HG03432 (cell line): ENCODE data around the gene CLCN2.

ENCODE experiments used
- ATAC-seq: cut with Tn5 transposase; IDR thresholded peaks from one replicate; pipeline ENCODE4 v1.9.1; 2021; ENCODE audit warnings: mild to moderate bottlenecking, moderate library complexity; ENCODE audit not compliant: unreplicated experiment

CLCN2 gene

GRCh38 chr3:184381261-184382224 is 20.1 kb upstream of the CLCN2 start:
- no peak for ATAC-seq

DNA sequence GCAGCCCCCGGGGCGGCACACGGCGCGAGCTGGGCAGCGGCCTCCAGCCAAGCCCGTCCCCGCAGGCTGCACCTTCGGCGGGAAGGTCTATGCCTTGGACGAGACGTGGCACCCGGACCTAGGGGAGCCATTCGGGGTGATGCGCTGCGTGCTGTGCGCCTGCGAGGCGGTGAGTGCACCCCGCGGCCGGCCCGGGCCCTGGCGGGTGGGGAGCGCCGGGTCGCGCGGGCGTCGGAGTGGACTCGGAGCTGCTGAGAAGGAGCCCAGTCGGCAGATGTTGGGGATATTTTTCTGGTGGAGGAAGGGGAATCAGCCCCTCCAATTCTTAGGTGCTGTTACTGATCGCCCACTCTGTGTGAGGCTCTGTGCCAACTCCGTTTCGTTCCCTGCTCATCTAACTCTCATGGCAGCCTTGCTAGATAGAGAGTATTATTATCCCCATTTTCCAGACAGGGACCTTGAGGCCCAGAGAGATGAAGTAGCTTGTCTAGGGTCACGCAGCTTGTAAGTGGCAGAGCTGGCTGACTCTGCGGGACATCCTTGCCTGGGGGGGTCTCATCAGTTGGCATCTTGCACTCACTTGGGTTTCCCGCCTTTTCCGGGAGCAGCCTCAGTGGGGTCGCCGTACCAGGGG is 19.3 kb upstream of the CLCN2 start:
- ATAC-seq, result no peak

DNA sequence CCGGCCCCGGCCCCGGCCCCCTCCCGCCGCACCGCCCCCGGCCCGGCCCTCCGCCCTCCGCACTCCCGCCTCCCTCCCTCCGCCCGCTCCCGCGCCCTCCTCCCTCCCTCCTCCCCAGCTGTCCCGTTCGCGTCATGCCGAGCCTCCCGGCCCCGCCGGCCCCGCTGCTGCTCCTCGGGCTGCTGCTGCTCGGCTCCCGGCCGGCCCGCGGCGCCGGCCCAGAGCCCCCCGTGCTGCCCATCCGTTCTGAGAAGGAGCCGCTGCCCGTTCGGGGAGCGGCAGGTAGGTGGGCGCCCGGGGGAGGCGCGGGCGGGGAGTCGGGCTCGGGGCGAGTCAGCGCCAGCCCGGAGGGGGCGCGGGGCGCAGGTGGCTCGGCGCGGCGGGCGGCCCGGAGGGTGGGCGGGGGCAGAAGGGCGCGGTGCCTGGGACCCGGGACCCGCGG is 18.8 kb upstream of the CLCN2 start:
- ATAC-seq, result no peak

DNA sequence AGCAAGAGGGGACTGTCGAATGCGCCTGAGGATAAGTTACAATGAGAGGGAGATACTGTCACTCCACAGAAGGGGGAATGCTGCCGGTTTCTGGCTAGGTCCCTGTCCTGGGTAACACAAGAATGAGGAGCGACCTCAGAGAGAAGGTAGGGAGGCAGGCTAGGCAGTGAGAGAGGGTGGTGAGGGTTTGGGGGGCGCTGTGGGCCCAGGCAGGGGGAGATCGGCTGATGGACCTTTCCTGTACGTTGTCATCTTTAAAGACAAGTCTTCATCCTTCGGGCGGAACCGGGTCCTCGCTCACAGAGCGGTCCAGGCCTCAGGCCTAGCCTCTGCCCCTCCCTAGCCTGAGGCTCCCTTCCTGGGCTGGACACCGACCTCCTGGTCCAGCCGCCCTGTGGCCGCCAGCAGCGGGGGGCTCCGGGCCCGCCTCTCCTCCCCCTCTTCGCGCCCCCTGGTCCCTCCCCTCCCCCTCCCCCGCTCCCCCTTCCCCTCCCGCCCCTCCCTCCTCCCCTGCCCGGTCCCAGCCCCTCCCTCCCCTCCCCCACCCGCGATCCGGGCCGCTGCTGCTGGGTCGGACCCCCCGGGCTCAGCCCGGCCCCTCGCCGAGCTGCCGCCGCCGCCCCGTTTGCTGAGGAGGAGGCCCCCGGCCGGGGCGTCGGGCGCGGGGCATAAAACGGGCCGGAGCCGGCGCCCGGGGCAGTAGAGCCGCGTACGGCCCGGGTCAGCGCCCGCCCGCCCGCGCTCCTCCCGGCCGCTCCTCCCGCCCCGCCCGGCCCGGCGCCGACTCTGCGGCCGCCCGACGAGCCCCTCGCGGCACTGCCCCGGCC is 18.2 kb upstream of the CLCN2 start, which contains the start of gene CHRD:
Gene CHRD, plus strand, starts transcription at position 697 of the 827 bp plus-strand sequence. CDS start 265 bp downstream, outside the sequence.
- ATAC-seq, result no peak

DNA sequence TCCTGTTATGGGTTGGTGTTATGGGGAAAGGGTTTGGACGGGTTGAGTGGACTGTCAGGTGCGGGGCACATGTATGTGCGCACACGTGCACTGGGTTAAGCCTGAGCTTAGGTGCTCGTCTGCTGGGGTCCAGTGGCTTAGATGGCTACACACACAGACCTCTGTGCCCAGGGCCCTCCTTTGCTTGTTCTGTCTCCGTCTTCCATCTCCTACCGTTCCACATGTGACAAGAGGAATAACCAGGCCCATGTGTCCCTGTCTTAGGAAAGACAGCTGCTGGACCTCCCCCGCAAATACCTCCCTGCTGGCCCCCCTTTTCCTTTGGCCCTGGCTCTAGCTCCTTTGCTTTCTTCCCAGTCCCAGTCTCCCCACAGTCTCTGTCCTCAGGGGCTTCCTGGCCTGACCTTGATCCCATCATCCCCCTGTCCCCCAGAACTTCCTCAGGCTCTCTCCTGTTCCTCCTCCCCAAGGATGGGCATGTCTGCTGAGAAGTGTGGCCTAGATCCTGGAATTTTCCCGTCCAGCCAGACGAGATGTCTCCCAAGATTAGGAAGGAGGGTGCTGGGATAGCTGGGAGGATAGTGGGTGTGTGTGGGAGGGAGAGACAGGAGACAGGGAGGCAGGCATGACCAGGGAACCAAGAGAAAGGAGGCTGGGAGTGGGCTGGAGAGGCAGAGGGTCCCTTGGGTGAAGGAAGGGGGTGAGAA is 17.4 kb upstream of the CLCN2 start:
- no peak for ATAC-seq

DNA sequence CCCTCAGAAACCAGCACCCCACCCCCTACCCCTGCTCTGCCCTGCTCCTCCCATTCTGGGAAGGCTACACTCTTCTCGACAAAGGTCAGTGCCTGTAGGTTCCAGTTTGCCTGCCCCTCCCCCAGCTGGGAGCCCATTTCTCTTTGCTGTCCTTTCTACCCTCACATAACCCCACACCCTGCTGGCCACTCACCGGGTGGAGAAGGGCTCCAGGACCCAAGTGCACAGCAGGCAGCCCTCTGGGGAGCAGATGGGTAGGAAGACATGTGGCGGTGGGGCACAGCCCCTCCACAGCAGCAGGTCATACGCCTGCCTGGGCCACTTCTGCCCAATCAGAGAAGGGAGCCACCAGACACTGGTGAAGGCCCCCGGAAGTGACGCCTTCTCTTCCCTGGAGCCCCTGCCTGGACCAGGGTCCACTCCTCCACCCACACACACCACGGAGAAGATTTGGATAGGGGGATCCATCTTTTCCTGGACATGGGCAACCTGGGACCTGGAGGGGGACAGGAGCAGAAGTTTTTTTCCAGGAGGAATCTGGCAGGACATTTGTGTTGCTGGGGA is 16.6 kb upstream of the CLCN2 start, which contains the start of gene THPO:
Gene THPO, minus strand, starts transcription at position 326 of the 564 bp plus-strand sequence. CDS start 1,948 bp downstream, outside the sequence.
- no peak for ATAC-seq

DNA sequence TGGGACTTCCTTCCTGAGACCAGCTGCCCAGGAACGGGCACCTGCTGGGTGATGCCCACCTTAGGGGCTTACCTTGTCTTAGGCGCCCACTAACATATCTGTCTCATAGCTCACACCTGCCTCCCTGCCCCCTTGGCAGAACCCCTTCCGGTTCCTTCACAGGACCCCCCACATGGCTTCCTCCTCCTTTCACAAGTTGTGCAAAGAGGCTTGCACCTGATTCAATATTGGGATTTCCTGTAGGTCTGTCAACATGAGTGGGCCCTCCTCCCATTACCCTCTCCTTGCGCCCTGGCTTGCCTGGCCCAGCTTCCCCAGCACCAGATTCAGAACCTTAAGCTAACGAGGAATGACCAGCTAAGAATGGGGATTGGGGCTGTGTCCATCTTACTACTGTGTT is 16.0 kb upstream of the CLCN2 start:
- ATAC-seq, result no peak

DNA sequence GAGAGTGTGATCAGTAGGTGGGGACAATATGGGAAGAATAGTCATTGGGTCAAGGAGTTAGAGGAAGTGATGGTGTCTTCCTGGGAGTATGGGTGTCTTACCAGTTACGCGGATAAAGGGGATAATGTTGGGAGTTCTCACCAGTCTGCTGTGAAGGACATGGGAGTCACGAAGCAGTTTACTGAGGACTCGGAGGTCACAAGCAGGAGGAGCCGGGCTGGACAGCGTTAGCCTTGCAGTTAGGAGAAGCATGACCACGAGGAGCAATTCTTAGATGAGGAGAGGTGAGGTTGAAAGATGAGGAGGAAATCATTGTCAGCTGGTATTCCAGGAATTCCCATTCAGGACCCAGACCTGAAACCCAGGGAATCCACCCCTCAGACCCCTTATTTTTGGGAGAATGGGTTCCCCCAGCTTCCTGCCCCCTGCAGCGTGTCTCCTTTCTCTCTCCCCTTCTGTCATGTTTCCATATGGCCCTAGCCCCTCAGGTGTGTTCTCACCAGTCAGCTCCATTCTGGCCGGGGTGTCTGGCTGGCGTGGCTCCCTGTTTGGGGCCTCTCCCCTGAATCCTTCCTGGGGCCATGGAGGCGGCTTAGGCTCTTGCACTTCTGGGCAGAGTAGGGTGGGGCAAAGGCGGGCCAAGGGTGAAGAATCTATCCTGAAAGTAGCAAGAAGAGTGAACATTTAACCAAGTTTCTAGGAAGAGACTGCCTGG is 14.5 kb upstream of the CLCN2 start:
- no peak for ATAC-seq

DNA sequence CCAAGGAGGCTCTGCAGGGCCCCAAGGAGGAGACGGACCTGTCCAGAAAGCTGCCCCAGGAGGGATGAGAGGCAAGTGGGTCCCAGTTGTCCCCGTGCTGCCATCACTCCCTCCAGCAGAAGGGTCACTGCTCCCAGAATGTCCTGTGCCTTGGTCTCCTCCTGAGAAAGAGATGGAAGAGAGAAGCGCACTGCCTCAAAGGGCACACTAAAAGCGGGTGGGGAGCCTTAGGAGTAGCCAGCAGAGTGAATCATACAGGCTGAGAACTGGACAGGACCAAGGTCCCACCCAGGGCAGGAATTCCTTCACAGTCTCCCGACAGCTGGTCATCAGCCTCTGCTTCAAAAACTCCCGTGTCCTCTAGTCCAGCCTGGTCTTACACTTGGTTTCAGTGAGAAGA is 12.0 kb upstream of the CLCN2 start:
- ATAC-seq, result no peak

DNA sequence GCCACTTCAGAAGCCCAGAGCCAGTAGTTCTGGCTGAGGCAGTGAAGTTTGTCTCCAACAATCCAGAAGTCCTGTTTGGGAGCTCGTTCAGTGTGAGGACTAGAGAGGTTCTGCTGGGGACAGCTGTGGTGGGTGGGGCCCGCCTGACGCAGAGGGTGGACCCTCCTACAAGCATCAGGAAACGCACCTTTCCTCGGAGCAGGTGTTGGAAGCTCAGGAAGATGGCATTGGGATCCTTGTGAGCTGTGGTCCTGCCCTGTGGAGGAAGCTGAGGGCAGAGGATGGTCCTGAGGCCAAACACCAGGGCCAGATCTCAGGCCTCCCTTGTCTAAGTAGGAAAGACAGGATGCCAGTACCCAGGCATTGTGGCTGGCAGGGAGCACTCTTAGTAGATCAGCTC is 11.5 kb upstream of the CLCN2 start:
- ATAC-seq, result no peak

GRCh38 chr3:184372296-184372821 is 11.0 kb upstream of the CLCN2 start:
- no peak for ATAC-seq

DNA sequence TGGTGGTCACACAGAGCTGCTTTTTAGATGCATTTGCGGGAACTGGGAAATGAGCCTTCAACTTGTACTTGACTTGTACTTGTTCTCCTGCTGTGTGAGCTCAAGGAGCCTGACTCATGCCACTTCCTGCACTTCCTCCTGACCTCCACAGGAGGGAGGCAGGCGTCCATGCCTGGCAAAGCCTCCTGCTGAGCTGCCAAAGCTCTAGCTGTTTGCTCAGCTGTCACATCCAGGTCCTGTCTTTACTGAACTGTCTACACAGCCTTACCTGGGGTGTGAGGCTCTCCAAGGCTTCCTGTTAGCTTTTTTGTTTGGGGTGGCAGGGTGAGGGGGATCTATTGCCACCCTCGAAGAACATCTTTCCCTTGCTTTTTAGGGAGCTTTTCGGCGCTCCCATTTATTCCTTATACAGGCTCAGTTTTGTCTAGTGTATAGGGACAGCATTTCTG is 10.2 kb upstream of the CLCN2 start:
- peak; percentile 74 for ATAC-seq

DNA sequence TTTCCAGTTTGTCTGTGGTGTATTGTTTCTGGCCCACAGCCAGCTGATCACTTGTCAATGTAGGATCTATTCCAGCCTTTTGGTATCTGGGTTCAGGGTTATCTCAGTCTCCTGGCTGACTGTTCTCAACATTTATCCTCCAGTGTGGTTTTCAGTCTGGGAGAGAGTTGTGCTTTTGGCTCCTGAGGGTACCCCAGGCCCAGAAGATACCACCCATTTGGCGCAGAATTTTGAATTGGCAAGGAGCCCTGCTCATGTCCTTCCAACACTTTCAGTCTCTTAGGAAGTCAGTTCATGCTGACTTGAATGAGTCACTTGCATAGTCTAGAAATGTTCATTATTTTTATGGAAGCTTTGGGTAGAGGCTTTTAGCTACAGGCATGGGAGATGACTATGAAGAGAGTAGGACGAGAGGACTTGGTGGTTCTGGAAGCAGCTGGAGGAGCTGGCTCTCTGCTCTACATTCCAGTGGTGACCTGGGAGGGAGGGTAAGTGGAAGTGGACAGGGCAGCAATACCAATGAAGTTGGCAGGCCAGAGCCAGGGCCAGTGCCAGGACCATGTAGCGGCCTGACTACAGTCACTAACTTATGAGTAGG is 7.3 kb upstream of the CLCN2 start:
- ATAC-seq, result no peak

DNA sequence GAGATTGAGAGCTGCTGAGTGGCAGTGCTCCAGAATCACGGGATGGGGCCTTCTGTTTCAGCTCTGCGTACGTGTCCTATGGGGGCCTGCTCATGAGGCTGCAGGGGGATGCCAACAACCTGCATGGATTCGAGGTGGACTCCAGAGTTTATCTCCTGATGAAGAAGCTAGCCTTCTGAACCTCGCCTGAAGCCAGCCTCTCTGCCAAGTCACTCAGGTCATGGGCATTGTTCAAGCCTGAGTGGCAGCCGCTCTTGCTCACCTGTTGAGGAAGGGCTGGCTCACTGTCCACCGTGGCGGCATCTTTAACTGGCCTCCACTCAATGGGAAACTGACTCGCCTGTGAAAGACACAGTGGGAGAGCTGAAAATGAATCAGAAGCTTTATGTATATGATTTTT is 6.7 kb upstream of the CLCN2 start:
- ATAC-seq, result no peak

GRCh38 chr3:184366619-184367289 is 5.3 kb upstream of the CLCN2 start:
- ATAC-seq, result no peak

DNA sequence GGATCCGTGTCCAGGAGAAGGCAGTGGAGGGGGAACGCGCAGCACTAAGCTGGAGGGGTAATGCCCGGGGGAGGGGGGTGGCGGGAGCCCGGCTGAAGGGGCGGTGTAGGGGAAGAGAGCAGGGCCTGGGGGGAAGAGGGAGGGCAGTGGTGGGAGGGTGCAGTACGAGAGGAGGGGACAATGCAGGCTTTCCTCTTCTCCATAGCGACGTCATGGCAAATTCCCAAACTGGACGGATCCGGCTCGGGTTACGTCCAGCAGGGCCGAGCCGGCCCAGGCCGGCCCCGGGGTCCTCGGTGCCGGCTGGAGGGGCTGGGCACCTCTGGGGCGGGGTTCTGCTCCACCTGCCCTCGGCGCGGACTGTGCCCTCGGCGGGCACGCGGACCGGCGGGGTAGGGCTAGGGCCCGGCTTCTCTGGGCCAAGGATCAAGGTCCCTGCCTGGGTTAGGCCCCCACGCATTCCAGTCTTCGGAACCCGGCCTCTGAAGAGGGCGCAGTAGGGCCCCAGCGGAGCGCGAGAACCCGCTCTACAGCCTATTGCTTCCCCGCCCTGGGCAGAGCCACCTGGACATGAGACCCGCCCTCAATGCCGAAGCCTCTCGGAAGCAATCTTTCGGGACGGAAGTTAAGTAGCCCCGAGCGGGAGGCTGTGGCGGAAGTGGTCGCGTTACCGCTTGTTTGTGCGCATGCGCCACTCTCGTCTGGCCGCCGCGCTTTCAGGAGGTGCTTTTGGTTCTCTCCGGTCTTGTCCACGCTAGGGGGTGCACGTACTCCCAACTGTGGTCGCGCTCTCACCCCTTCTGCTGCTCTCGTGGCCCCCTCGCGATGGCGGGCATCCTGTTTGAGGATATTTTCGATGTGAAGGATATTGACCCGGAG is 1.5 kb upstream of the CLCN2 start:
- ATAC-seq, result peak; percentile 85
